H1 (cell line): ENCODE results near the gene LTBP4. TPM values are rescaled to one million over a fixed set of nuclear protein-coding genes. Genes with fewer than 3 reads are reported as not detected.

Experiments used
- ASH2L ChIP-seq: fragments of 200-600, 300-600 bp; sonication (generic); IDR thresholded peaks from one replicate; pipeline ENCODE4 v1.7.1; 2017; ENCODE audit warnings: low read length
- CHD7 ChIP-seq: fragments of 300-600 bp; sonication (generic); IDR thresholded peaks from 2 replicates; pipeline ENCODE4 v1.7.1; 2012; ENCODE audit warnings: low read length, moderate library complexity, mild to moderate bottlenecking, inconsistent platforms; ENCODE audit not compliant: insufficient replicate concordance
- KDM1A ChIP-seq: fragments of 200-600, 300-600 bp; sonication (generic); IDR thresholded peaks from 2 replicates; pipeline ENCODE4 v1.7.1; 2016; ENCODE audit warnings: mild to moderate bottlenecking, low read length, borderline replicate concordance
- KDM5A ChIP-seq: fragments of 200-600 bp; IDR thresholded peaks from 2 replicates; pipeline ENCODE4 v1.7.1; 2012; ENCODE audit warnings: mild to moderate bottlenecking, low read length, inconsistent platforms, mixed read lengths
- NANOG ChIP-seq: IDR thresholded peaks from 2 replicates; pipeline ENCODE4 v1.6.1; 2011; ENCODE audit warnings: low read length, low read depth, mild to moderate bottlenecking, inconsistent platforms; ENCODE audit not compliant: insufficient read depth, poor library complexity, severe bottlenecking
- RXRA ChIP-seq: IDR thresholded peaks from 2 replicates; pipeline ENCODE4 v1.6.1; 2011; ENCODE audit warnings: low read depth, mild to moderate bottlenecking, low read length, moderate library complexity; ENCODE audit not compliant: insufficient read depth
- SP1 ChIP-seq: IDR thresholded peaks from 2 replicates; pipeline ENCODE4 v1.6.1; 2011; ENCODE audit warnings: low read depth, low read length
- TAF7 ChIP-seq: optimal IDR thresholded peaks from 2 replicates; pipeline ENCODE3; 2011; ENCODE audit warnings: low read depth, mild to moderate bottlenecking, inconsistent platforms, low read length, moderate library complexity, borderline replicate concordance
- USF2 ChIP-seq: IDR thresholded peaks from 2 replicates; pipeline ENCODE4 v1.6.1; 2011; ENCODE audit warnings: low read length, improper control_type of control experiment
- polyA plus RNA-seq, 7 experiments: library from polyadenylated mRNA; depleted of rRNA in 3 of 7; stranded (reverse) in 5 of 7; unstranded in 2 of 7; fragments of >200 nt in 5 of 7; fragments of 200-250 nt in 2 of 7; gene quantifications; 1 replicate in 5 of 7; 2 replicates in 1 of 7; 4 replicates in 1 of 7; pipeline versions ENCODE4 v1.2.1 to v1.2.3, GENCODE V29; 2011 to 2013; ENCODE audit warnings: missing spikeins in 2 of 7, mixed read lengths in 2 of 7
- total RNA-seq: library from RNA; stranded (reverse); fragmentation: NEBNext Ultra II Directional; extraction: Animal tissue kit (Norgen Biotek cat#: 25700); gene quantifications from 2 replicates; pipeline ENCODE4 v1.2.1, GENCODE V29; 2021

The LTBP4 gene
- total and polyA plus RNA-seq, 2 of the 8 experiments (the other 6 are each of a cell fraction or from before 2014, with no cell fraction given) = 54.5 to 77.1 TPM

- TF ChIP-seq CHD7 = no peak
- TF ChIP-seq TAF7 = no peak
- no peak for TF ChIP-seq KDM1A
- TF ChIP-seq RXRA = no peak
- no peak for TF ChIP-seq KDM5A
- TF ChIP-seq SP1 = no peak
- no peak for TF ChIP-seq ASH2L
- TF ChIP-seq USF2 = no peak
- TF ChIP-seq NANOG = no peak
These were observed 73.1 kb downstream of the LTBP4 start (continued) for GRCh38 chr19:40674291-40674690.
